ENCODE measurements around the gene LDLRAD3. TPM values are rescaled to one million over a fixed set of nuclear protein-coding genes. Genes with fewer than 3 reads are reported as not detected.

Gene LDLRAD3
- polyA plus RNA-seq, 1 donor (not counting 4 experiments of a cell fraction or from before 2014, with no cell fraction given): 13.1 TPM

DNA sequence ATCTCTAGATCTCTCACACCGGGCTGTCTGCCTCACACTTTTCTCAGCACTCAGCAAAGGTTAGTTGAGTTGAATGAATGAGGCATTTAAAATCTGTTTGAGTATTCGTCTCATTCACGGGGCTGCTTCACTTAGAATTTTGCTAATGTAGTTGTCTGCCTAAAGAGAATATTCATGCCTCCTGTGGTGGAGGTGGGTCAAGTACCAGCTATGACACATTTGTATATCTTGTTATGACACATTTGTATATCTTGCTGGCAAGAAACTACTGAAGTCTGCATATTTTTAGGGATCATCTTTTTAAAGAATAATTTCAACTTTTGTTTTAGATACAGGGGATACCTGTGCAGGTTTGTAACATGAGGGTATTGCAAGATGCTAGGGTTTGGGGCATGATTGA is 43.1 kb downstream of the LDLRAD3 start:
- H3K79me2 ChIP-seq (ENCODE audit: control insufficient read depth, insufficient read depth, low read length): peaks cover 41% of the 10 kb centered on the region
- TF ChIP-seq, protein P1, sequence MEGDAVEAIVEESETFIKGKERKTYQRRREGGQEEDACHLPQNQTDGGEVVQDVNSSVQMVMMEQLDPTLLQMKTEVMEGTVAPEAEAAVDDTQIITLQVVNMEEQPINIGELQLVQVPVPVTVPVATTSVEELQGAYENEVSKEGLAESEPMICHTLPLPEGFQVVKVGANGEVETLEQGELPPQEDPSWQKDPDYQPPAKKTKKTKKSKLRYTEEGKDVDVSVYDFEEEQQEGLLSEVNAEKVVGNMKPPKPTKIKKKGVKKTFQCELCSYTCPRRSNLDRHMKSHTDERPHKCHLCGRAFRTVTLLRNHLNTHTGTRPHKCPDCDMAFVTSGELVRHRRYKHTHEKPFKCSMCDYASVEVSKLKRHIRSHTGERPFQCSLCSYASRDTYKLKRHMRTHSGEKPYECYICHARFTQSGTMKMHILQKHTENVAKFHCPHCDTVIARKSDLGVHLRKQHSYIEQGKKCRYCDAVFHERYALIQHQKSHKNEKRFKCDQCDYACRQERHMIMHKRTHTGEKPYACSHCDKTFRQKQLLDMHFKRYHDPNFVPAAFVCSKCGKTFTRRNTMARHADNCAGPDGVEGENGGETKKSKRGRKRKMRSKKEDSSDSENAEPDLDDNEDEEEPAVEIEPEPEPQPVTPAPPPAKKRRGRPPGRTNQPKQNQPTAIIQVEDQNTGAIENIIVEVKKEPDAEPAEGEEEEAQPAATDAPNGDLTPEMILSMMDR (optimal IDR thresholded peaks at IDR 0.05 in 1 of 3, IDR thresholded peaks at IDR 0.05 in 1 of 3, conservative IDR thresholded peaks at IDR 0.05 in 1 of 3; ENCODE audit: extremely low read depth in 1 of 3, insufficient read depth in 2 of 3, low read length in 3 of 3): no peak
- TF ChIP-seq EZH2 (IDR thresholded peaks at IDR 0.05; ENCODE audit: low read length): no peak
- peaks cover 7% of the 10 kb centered on the region for H3K4me1 ChIP-seq (ENCODE audit: control insufficient read depth, extremely low read depth, insufficient read depth, low read length)
- no peak overlapping the region for H3K27ac ChIP-seq (ENCODE audit: control insufficient read depth, insufficient read depth, low read length)
- no peaks in the 10 kb centered on the region for H3K27me3 ChIP-seq (ENCODE audit: control insufficient read depth, extremely low read depth, insufficient read depth, low read length)
- DNase-seq (ENCODE audit: low read depth, low spot score): no peak
- no peak overlapping the region for H3K4me2 ChIP-seq (ENCODE audit: control insufficient read depth, extremely low read depth, insufficient read depth, low read depth, low read length)
- H3K9me1 ChIP-seq (ENCODE audit: control insufficient read depth, extremely low read depth, insufficient read depth, low read length): no peaks in the 10 kb centered on the region
- FAIRE-seq: no peak
- no peak overlapping the region for H2AFZ ChIP-seq (ENCODE audit: control insufficient read depth, low read length)
- no peaks in the 10 kb centered on the region for H4K20me1 ChIP-seq (ENCODE audit: control insufficient read depth, extremely low read depth, insufficient read depth, low read length)
- H3K4me3 ChIP-seq (ENCODE audit: control insufficient read depth in 2 of 3, extremely low read depth in 1 of 3, insufficient read depth in 2 of 3, low read depth in 1 of 3, low read length in 3 of 3): no peak overlapping the region
- dilution Hi-C loops (cut with MboI; ENCODE audit: extremely low pct_ligation_motif_present, low sequenced_read_pairs): no loop called here
- H3K36me3 ChIP-seq (ENCODE audit: control insufficient read depth in 2 of 2, extremely low read depth in 1 of 2, insufficient read depth in 2 of 2, low read length in 2 of 2): peaks cover 0 to 4% of the 10 kb centered on the region in 2 experiments
- H3K9me3 ChIP-seq (ENCODE audit: control insufficient read depth, low read depth, low read length): no peaks in the 10 kb centered on the region
- no peak overlapping the region for H3K9ac ChIP-seq (ENCODE audit: control insufficient read depth, extremely low read depth, insufficient read depth, low read length)

DNA sequence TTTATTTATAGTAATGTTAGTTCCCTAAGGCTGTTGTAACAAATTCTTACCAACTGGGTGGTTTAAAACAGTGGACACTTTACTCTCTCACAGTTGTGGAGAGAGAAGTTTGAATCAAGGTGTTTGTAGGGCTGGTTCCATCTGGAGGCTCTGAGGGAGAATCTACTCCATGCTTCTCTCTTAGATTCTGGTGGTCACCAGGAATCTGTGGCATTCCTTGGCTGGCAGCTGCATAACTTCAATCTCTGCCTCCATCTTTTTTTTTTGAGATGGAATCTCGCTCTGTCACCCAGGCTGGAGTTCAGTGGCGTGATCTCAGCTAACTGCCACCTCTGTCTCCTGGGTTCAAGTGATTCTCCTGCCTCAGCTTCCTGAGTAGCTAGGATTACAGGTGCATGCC is 46.3 kb downstream of the LDLRAD3 start:
- H3K4me1 ChIP-seq (ENCODE audit: control insufficient read depth, extremely low read depth, insufficient read depth, low read length): peaks cover 13% of the 10 kb centered on the region
- dilution Hi-C loops (cut with MboI; ENCODE audit: extremely low pct_ligation_motif_present, low sequenced_read_pairs): no loop called here
- H3K36me3 ChIP-seq (ENCODE audit: control insufficient read depth in 2 of 2, extremely low read depth in 1 of 2, insufficient read depth in 2 of 2, low read length in 2 of 2): peaks cover 0 to 3% of the 10 kb centered on the region in 2 experiments
- H4K20me1 ChIP-seq (ENCODE audit: control insufficient read depth, extremely low read depth, insufficient read depth, low read length): no peaks in the 10 kb centered on the region
- FAIRE-seq (no peak), DNase-seq (ENCODE audit: low read depth, low spot score) (no peak)
- H3K9me3 ChIP-seq (ENCODE audit: control insufficient read depth, low read depth, low read length): no peaks in the 10 kb centered on the region
- no peak overlapping the region for H3K4me2 ChIP-seq (ENCODE audit: control insufficient read depth, extremely low read depth, insufficient read depth, low read depth, low read length)
- no peak for TF ChIP-seq EZH2 (IDR thresholded peaks at IDR 0.05; ENCODE audit: low read length)
- TF ChIP-seq, protein P1 (optimal IDR thresholded peaks at IDR 0.05 in 1 of 3, IDR thresholded peaks at IDR 0.05 in 1 of 3, conservative IDR thresholded peaks at IDR 0.05 in 1 of 3; ENCODE audit: extremely low read depth in 1 of 3, insufficient read depth in 2 of 3, low read length in 3 of 3): no peak
- no peaks in the 10 kb centered on the region for H3K27me3 ChIP-seq (ENCODE audit: control insufficient read depth, extremely low read depth, insufficient read depth, low read length)
- H3K9me1 ChIP-seq (ENCODE audit: control insufficient read depth, extremely low read depth, insufficient read depth, low read length): no peaks in the 10 kb centered on the region
- H3K4me3 ChIP-seq (ENCODE audit: control insufficient read depth in 2 of 3, extremely low read depth in 1 of 3, insufficient read depth in 2 of 3, low read depth in 1 of 3, low read length in 3 of 3): no peak overlapping the region
- H3K79me2 ChIP-seq (ENCODE audit: control insufficient read depth, insufficient read depth, low read length): peaks cover 26% of the 10 kb centered on the region
- H2AFZ ChIP-seq (ENCODE audit: control insufficient read depth, low read length): no peak overlapping the region
- H3K9ac ChIP-seq (ENCODE audit: control insufficient read depth, extremely low read depth, insufficient read depth, low read length): no peak overlapping the region
- H3K27ac ChIP-seq (ENCODE audit: control insufficient read depth, insufficient read depth, low read length): no peak overlapping the region

Data from keratinocyte (primary cell).